ENCODE results near the gene PRKCH.
"Not testable (repeated sequence)": the region's sequence is repeated elsewhere in the genome, so short reads cannot be mapped to it uniquely, and the experiment has no call there.

PRKCH gene

GRCh38 chr14:61308701-61309100 is 12.7 kb upstream of the PRKCH start:
- not testable (repeated sequence) for DNase-seq

GRCh38 chr14:61315313-61315712 is 6.1 kb upstream of the PRKCH start:
- DNase-seq: no peak

GRCh38 chr14:61319086-61319485 is 2.3 kb upstream of the PRKCH start:
- no peak for DNase-seq

- no peak for DNase-seq
Measured at GRCh38 chr14:61319706-61320105, 1.7 kb upstream of the PRKCH start.

GRCh38 chr14:61320170-61320569 is 1.2 kb upstream of the PRKCH start:
- not testable (repeated sequence) for DNase-seq

- DNase-seq: no peak
Measured at GRCh38 chr14:61320806-61321384, 484 bp upstream of the PRKCH start.

GRCh38 chr14:61322011-61322798 is 826 bp downstream of the PRKCH start:
- peak; percentile 71 for DNase-seq

GRCh38 chr14:61322799-61323290 is 1.5 kb downstream of the PRKCH start:
- DNase-seq: peak; percentile 67

GRCh38 chr14:61323970-61324369 is 2.6 kb downstream of the PRKCH start:
- no peak for DNase-seq

- DNase-seq: no peak
Measured at GRCh38 chr14:61325166-61325565, 3.8 kb downstream of the PRKCH start.

- DNase-seq: no peak
Measured at GRCh38 chr14:61326146-61326545, 4.8 kb downstream of the PRKCH start.

- DNase-seq: no peak
Measured at GRCh38 chr14:61326847-61327246, 5.5 kb downstream of the PRKCH start.

GRCh38 chr14:61328626-61329262 is 7.4 kb downstream of the PRKCH start:
- DNase-seq: no peak

GRCh38 chr14:61329478-61330051 is 8.2 kb downstream of the PRKCH start:
- no peak for DNase-seq

- no peak for DNase-seq
Measured at GRCh38 chr14:61330511-61330910, 9.1 kb downstream of the PRKCH start.

GRCh38 chr14:61331992-61332657 is 10.7 kb downstream of the PRKCH start:
- DNase-seq: no peak

- no peak for DNase-seq
Measured at GRCh38 chr14:61332658-61333029, 11.3 kb downstream of the PRKCH start.

GRCh38 chr14:61333087-61333486 is 11.7 kb downstream of the PRKCH start:
- no peak for DNase-seq

- no peak for DNase-seq
Measured at GRCh38 chr14:61334197-61334701, 12.9 kb downstream of the PRKCH start.

GRCh38 chr14:61335049-61335448 is 13.7 kb downstream of the PRKCH start:
- DNase-seq: no peak

- DNase-seq: no peak
Measured at GRCh38 chr14:61335671-61336275, 14.4 kb downstream of the PRKCH start.

GRCh38 chr14:61337893-61338292 is 16.5 kb downstream of the PRKCH start:
- DNase-seq: no peak

Data from activated CD8-positive, alpha-beta memory T cell treated with anti-CD3 and anti-CD28 coated beads, Interleukin-2, amount 50 U/mL, for 48 hours (primary cell).